K562 (cell line): ENCODE measurements around the gene KNDC1. TPM values are rescaled to one million over a fixed set of nuclear protein-coding genes. Genes with fewer than 3 reads are reported as not detected.

Source experiments
- ARID2 ChIP-seq: fragments of 450-650 bp; IDR thresholded peaks from 2 replicates; pipeline ENCODE4 v1.6.1; 2017; ENCODE audit warnings: antibody characterized with exemption, mild to moderate bottlenecking
- ATF4 ChIP-seq: fragments of 450-650 bp; formaldehyde crosslinking; IDR thresholded peaks from 2 replicates; pipeline ENCODE4 v1.4.0; 2022; ENCODE audit warnings: mild to moderate bottlenecking, moderate library complexity
- FIP1L1 ChIP-seq: fragments of 200-400 bp; formaldehyde crosslinking; IDR thresholded peaks from 2 replicates; pipeline ENCODE4 v1.6.1; 2018; ENCODE audit warnings: mild to moderate bottlenecking, low read depth, low read length; ENCODE audit not compliant: poor library complexity, severe bottlenecking
- GATAD2B ChIP-seq: fragments of 450-650 bp; IDR thresholded peaks from 2 replicates; pipeline ENCODE4 v1.6.1; 2017; ENCODE audit warnings: mild to moderate bottlenecking, borderline replicate concordance
- HDAC8 ChIP-seq: fragments of 450-650 bp; IDR thresholded peaks from 2 replicates; pipeline ENCODE4 v1.6.1; 2016; ENCODE audit warnings: mild to moderate bottlenecking, missing genetic modification characterization, moderate library complexity, missing compliant biosample characterization
- HOXB6 ChIP-seq: fragments of 250-450 bp; sonication (Bioruptor Pico); IDR thresholded peaks from 2 replicates; pipeline ENCODE4 v1.5.1; 2022; ENCODE audit warnings: mild to moderate bottlenecking, borderline replicate concordance
- KLF1 ChIP-seq: fragments of 450-650 bp; IDR thresholded peaks from 2 replicates; pipeline ENCODE4 v1.6.1; 2016; ENCODE audit warnings: missing genetic modification characterization, missing compliant biosample characterization
- MCM3 ChIP-seq: fragments of 450-650 bp; IDR thresholded peaks from 2 replicates; pipeline ENCODE4 v1.6.1; 2016
- NCOA1 ChIP-seq: fragments of 450-650 bp; IDR thresholded peaks from 2 replicates; pipeline ENCODE4 v1.6.1; 2016; ENCODE audit warnings: low read depth
- NCOR1 ChIP-seq: fragments of 450-650 bp; IDR thresholded peaks from 2 replicates; pipeline ENCODE4 v1.6.1; 2016; ENCODE audit warnings: mild to moderate bottlenecking, moderate library complexity
- POLR2A ChIP-seq: fragments of 450-650 bp; conservative IDR thresholded peaks from 2 replicates; pipeline ENCODE4 v1.6.1; 2016
- PTTG1 ChIP-seq: fragments of 450-650 bp; IDR thresholded peaks from 2 replicates; pipeline ENCODE4 v1.6.1; 2016; ENCODE audit warnings: low read depth, mild to moderate bottlenecking, missing genetic modification characterization, missing compliant biosample characterization
- RCOR1 ChIP-seq, 2 experiments: IDR thresholded peaks; 2 replicates each; pipeline ENCODE4 v1.6.1; 2012; ENCODE audit warnings: low read depth in 2 of 2, low read length in 2 of 2, borderline replicate concordance in 1 of 2, improper control_type of control experiment in 1 of 2
- SMARCA4 ChIP-seq: fragments of 450-650 bp; IDR thresholded peaks from 2 replicates; pipeline ENCODE4 v1.6.1; 2016
- SP2 ChIP-seq: IDR thresholded peaks from 2 replicates; pipeline ENCODE4 v1.6.1; 2011; ENCODE audit warnings: mild to moderate bottlenecking, low read depth, low read length, moderate library complexity; ENCODE audit not compliant: poor library complexity, severe bottlenecking; ENCODE audit errors: extremely low read depth
- TCF3 ChIP-seq: sonication (generic); formaldehyde crosslinking; IDR thresholded peaks from 2 replicates; pipeline ENCODE4 v1.4.0; 2020; ENCODE audit warnings: mild to moderate bottlenecking, missing genetic modification reagents
- ZBTB7A ChIP-seq: IDR thresholded peaks from 2 replicates; pipeline ENCODE4 v1.6.1; 2011; ENCODE audit warnings: low read depth, mild to moderate bottlenecking, low read length, moderate library complexity, borderline replicate concordance; ENCODE audit not compliant: control insufficient read depth
- ZBTB9 ChIP-seq: fragments of 450-650 bp; formaldehyde crosslinking; IDR thresholded peaks from 2 replicates; pipeline ENCODE4 v1.4.0; 2020; ENCODE audit warnings: mild to moderate bottlenecking, moderate library complexity
- ZFP30 ChIP-seq: fragments of 250-450 bp; sonication (Bioruptor Pico); IDR thresholded peaks from 2 replicates; pipeline ENCODE4 v1.8.0; 2022; ENCODE audit warnings: moderate library complexity, mild to moderate bottlenecking, inconsistent platforms, borderline replicate concordance
- ZNF766 ChIP-seq: fragments of 200-800 bp; sonication (Bioruptor generic); conservative IDR thresholded peaks from 2 replicates; pipeline ENCODE4 v1.6.1; 2016; ENCODE audit warnings: missing genetic modification characterization, missing compliant biosample characterization
- ZSCAN29 ChIP-seq: fragments of 450-650 bp; IDR thresholded peaks from 2 replicates; pipeline ENCODE4 v1.6.1; 2017
- polyA plus RNA-seq, 8 experiments: library from polyadenylated mRNA; depleted of rRNA in 4 of 8; stranded (reverse) in 5 of 8; unstranded in 3 of 8; fragments of >200 nt; fragmentation: Nextera tagmentation in 2 of 8; fragmentation: Illumina TruSeq in 1 of 8; extraction: Ambion mirVana in 2 of 8; extraction: Trizol in 1 of 8; gene quantifications; 2 replicates each; pipeline versions ENCODE4 v1.2.1 to v1.2.3, GENCODE V29; 2011 to 2014; ENCODE audit warnings: inconsistent platforms in 1 of 8, missing spikeins in 1 of 8
- total RNA-seq, 7 experiments: library from RNA; depleted of rRNA in 6 of 7; stranded (reverse); fragments of >200 nt in 6 of 7; fragmentation: Illumina TruSeq in 2 of 7; extraction: Trizol in 2 of 7; gene quantifications; 2 replicates each; pipeline versions ENCODE4 v1.2.1 to v1.2.3, GENCODE V29; 2011 to 2021; ENCODE audit warnings: low replicate concordance in 1 of 7
- TF ChIP-seq, protein P1 (sequence below): fragments of 450-650 bp; IDR thresholded peaks from 2 replicates; pipeline ENCODE4 v1.6.1; 2016

Gene KNDC1
- total and polyA plus RNA-seq, 9 of the 15 experiments (the other 6 are each of a cell fraction or from before 2014, with no cell fraction given): 0.07 to 0.26 (median 0.11) TPM; not detected in 6

DNA sequence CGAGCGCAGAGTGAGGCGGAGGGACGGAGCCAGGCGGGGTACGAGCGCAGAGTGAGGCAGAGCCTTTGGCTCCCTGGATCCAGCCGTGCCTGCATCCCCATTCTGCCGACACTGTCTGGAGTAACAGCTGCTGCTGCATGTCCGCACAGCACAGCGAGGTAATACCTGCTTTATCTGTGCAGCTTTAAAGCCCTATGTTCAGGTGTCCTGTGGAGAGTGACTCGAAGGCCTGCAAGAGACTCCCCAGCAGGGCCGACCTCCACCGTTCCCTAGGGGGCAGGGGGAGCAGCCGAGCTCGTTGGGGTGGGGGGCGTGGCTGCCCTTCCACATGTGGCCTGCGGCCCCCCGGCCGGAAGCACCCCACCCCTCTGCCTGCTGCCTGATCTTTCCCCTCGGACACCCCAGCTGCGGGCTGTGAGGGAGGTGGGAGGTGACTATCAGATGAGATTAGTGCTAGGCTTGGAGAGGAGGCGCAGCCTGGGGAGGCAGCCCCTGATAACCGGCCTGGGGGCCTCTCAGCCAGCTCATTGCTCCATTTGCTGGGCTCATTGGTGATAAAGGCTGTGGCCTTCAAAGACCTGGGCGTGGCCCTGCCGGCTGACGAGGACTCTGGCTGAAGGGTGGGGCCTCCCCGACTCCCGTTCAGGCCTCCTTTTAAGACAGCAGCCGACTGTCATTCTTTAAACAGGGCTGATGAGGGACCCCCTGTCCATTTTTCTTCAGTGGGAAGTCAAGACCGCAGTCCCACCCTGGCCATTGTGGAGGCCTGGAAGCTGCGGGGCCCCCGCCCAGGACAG lies 85.6 kb downstream of the KNDC1 start (continued):
- TF ChIP-seq FIP1L1: no peak
- TF ChIP-seq, protein P1, sequence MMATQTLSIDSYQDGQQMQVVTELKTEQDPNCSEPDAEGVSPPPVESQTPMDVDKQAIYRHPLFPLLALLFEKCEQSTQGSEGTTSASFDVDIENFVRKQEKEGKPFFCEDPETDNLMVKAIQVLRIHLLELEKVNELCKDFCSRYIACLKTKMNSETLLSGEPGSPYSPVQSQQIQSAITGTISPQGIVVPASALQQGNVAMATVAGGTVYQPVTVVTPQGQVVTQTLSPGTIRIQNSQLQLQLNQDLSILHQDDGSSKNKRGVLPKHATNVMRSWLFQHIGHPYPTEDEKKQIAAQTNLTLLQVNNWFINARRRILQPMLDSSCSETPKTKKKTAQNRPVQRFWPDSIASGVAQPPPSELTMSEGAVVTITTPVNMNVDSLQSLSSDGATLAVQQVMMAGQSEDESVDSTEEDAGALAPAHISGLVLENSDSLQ: peak; percentile 51; the same call in 1 of the 2 replicates
- no peak for TF ChIP-seq ARID2
- no peak for TF ChIP-seq PTTG1 (tag)
- TF ChIP-seq SMARCA4: peak; percentile 73
- TF ChIP-seq ZNF766: 0 out of 2 replicates have a peak, but pooled peaks have one; percentile 24
- TF ChIP-seq RCOR1 (IDR thresholded peaks at IDR 0.05; ENCODE audit: borderline replicate concordance in 1 of 2, low read depth in 2 of 2, low read length in 2 of 2): peak in 1 of 2 experiments; percentile 82; a peak in 2 of 4 replicates
- TF ChIP-seq POLR2A: peak; percentile 54; the same call in 1 of the 2 replicates
- TF ChIP-seq KLF1 (tag): 0 out of 2 replicates have a peak, but pooled peaks have one; percentile 45
- peak; percentile 69; the same call in 1 of the 2 replicates for TF ChIP-seq NCOA1
- no peak for TF ChIP-seq ATF4 (CRISPR knock-in tag)
- TF ChIP-seq TCF3 (CRISPR knock-in tag): peak; percentile 85
- TF ChIP-seq ZBTB9 (CRISPR knock-in tag): peak; percentile 94
- TF ChIP-seq NCOR1: peak; percentile 84
- TF ChIP-seq ZBTB7A: peak; percentile 95
- no peak for TF ChIP-seq ZFP30 (CRISPR knock-in tag)
- TF ChIP-seq ZSCAN29: no peak
- TF ChIP-seq MCM3: no peak
- TF ChIP-seq HOXB6 (CRISPR knock-in tag): no peak
- peak; percentile 29; the same call in 1 of the 2 replicates for TF ChIP-seq GATAD2B
- TF ChIP-seq HDAC8 (tag): no peak
- no peak for TF ChIP-seq SP2
